ENCODE results near the gene PCBP3. TPM values are rescaled to one million over a fixed set of nuclear protein-coding genes. Genes with fewer than 3 reads are reported as not detected.

The PCBP3 gene
- total RNA-seq = 1 to 10 TPM; 3.8 to 4.1 TPM

GRCh38 chr21:45643021-45643980 lies at the start of gene PCBP3:
TSS of gene PCBP3 (plus strand) at chr21:45643725. CDS start at chr21:45850086, 206,361 bp downstream.

GRCh38 chr21:45981151-45982091 lies 337.9 kb downstream of the PCBP3 start, which contains the start of gene COL6A1:
TSS of gene COL6A1 (plus strand) at chr21:45981770. CDS start at chr21:45981851, 81 bp downstream.

Other genes starting within 250 kb of the PCBP3 start
- 1 to 10 TPM; 5.6 to 6.9 TPM for gene COL18A1, start 238.6 kb upstream of the PCBP3 start, total RNA-seq
- 10 to 100 TPM; 26.3 to 28.6 TPM for gene SLC19A1, start 101.3 kb upstream of the PCBP3 start, total RNA-seq

All from activated naive CD4-positive, alpha-beta T cell treated with anti-CD3 and anti-CD28 coated beads, Interleukin-2, amount 10 ng/mL, durations not matched to agents 5 hours and 36 hours (primary cell).